NCI-H1417 treated with DMSO at 0.1 percent for 48 hours (cell line): Measurements from ENCODE around the gene DMRT2.

ENCODE experiments used
- DNase-seq: peaks from one replicate; lab custom pipeline; 2025; lab: John Stamatoyannopoulos, UW

Gene DMRT2

DNA sequence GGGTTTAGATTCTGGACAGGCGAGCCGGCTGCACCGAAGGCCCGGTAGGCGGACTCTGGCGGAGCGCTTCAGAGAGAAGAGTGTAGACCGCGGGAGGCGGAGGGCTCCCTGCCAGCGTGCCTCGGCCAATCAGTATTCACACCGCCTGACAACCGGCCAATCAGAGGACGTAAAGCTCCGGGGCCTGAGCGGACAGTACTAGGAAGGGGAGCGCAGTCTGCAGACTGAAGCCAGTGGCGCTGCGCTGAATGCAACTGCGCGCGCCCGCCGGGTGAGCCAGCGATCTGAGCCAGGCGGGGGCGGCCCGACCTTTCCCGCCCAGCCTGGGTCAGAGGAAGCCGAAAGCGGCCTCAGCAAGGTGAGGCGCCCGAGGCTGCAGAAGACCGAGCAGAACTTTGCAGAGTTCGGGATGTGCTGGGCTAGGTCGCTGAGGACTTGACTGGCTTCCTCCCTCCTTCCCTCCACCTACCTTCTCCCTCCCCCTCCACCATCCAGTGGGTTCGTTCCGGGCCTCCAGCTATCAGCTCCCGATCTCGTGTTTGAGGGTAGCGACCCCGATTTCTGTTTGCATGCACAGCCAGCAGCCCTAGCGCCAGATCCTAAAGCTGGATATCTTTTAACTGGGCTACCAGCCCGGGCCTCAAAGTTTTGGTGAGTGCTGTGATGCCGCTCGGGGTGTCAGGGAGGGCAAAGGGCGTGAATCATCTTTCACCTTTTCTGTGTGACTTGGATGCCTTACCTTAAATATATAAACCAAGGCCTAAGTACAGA is at the start of gene DMRT2:
TSS of gene DMRT2 (plus strand) at position 233 of the 771 bp plus-strand sequence. CDS start 1,257 bp downstream, outside the sequence.
- no peak for DNase-seq

- DNase-seq, result no peak
Measured at GRCh38 chr9:1001838-1002237, 48.3 kb upstream of the DMRT2 start.

- no peak for DNase-seq
Measured at GRCh38 chr9:1002678-1003077, 47.5 kb upstream of the DMRT2 start.

DNA sequence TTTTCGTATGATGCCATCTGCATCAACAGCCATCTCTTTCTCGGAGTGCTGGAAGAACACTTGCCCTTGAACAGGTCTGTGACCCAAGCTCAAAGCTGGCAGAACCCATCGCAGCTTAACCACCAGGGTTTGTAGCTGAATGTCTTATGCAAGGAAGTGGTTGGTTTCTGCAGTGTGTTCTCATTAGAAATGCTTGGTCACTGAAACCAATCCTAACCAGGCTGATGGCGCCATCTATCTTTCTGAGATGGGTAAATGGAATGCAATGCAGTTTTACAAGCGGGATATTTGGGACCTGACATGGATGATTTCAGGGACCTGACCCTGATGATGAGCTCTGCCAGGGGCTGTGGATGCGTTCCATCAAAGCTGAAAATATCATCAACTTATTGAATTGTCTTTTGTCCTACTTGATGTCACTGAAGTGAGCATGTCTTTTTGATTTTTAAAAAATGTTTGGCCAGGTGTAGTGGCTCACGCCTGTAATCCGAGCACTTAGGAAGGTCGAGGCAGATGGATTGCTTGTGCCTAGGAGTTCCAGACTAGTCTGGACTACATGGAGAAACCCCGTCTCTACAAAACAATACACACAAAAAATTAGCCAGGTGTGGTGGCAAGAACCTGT is 45.0 kb upstream of the DMRT2 start:
- DNase-seq, result no peak

DNA sequence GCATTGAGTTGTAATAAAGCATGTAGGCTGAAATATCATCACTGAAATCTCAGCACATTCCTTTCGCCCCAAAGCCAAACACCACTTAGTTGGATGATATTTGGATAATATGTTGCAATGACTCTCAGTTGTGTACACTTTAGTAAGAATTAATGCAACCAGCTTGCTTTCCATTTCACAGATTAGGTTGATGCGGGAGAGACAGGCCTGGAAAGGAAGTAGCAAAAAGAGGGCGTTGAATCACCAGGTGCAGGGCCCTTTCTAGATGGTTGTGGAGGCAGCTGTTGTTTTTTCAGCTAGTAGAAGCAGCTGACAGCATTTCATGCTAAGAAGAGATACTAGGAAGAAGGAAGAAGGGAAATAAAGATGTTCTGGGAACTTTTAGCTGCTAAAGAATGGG is 42.8 kb upstream of the DMRT2 start:
- no peak for DNase-seq

GRCh38 chr9:1008216-1008615 is 41.9 kb upstream of the DMRT2 start:
- no peak for DNase-seq

GRCh38 chr9:1009101-1009707 is 41.0 kb upstream of the DMRT2 start:
- no peak for DNase-seq

DNA sequence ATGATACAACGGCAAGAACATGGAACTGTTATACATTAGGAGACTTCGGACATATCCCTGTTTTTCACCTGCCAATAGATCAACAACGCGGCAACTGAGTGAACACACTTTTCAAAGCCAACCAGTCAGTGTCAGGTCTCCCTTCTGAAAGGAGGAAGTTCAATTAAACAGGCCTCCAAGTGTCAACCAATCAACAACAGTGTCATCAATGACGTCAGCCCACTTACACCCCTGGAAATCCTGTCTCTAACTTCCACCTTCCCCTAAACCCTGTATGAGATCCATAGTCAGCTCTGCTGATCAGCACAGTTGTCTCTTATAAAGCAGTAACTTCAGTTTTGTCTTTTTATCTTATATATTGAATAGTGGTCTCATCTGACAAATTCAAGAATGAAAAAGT is 37.1 kb upstream of the DMRT2 start:
- DNase-seq, result no peak

GRCh38 chr9:1014225-1014624 is 35.9 kb upstream of the DMRT2 start:
- DNase-seq, result no peak

DNA sequence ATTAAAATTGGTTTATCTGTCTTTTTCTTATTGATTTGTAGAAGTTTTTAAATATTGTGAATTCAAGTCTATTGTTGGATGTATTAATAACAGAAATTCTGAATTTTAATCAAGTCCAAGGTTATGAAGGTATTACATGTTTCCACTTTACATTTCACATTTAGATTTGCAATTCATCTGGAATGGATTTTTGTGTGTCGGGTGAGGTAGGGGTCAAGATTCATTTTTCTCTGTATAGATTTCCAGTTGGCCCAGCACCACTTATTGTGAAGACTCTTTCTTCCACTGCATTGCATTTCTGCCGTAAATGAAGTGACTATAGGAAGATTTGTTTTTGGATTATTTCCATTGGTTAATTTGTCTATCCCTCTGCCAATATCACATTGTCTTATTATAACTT is 35.5 kb upstream of the DMRT2 start:
- no peak for DNase-seq

- no peak for DNase-seq
Measured at GRCh38 chr9:1018121-1018520, 32.0 kb upstream of the DMRT2 start.

GRCh38 chr9:1024112-1024511 is 26.0 kb upstream of the DMRT2 start:
- DNase-seq, result no peak

- DNase-seq, result no peak
Measured at GRCh38 chr9:1025131-1025530, 25.0 kb upstream of the DMRT2 start.

- no peak for DNase-seq
Measured at GRCh38 chr9:1026219-1026618, 23.9 kb upstream of the DMRT2 start.

GRCh38 chr9:1028501-1029190 is 21.5 kb upstream of the DMRT2 start:
- DNase-seq, result no peak

GRCh38 chr9:1031951-1032601 is 18.1 kb upstream of the DMRT2 start:
- no peak for DNase-seq

DNA sequence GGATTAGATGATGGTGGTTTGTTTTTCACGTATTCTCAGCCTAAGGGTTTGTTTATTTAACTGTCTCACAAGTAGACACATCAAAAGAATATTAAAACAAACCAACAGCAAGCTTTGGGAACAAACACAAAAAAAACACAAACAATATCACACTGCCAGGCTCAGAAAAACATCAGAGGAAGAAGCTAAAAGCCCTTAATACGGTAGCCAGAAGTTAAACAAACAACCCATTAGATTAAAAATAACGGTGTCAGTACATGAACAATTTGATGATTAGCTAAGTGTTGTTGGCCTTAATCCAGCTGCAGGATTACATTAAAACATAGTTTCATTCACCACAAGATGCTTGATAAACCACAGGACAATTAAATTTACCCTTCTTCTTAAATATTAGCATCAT is 15.9 kb upstream of the DMRT2 start:
- DNase-seq, result no peak

- no peak for DNase-seq
Measured at GRCh38 chr9:1039589-1039988, 10.6 kb upstream of the DMRT2 start.

- no peak for DNase-seq
Measured at GRCh38 chr9:1042466-1042865, 7.7 kb upstream of the DMRT2 start.

DNA sequence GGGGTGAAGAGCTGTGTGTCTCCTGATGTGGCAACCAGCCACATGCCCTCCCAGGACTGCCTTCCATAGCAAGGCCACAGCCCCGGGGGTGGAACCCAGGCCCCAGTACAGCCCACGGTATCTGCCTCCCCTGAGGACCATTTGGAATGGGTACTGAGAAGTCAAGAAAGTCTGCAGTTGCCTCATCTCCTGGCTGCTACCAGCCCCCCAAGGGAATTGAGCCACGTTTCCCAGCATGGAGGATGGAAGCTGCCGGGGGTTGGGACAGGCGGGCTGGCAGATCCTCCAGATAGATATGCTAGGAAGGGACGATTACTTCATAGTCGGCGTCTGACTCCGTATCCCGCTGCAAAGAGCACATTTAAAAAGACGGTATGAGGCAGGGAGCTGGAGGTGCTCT is 5.5 kb upstream of the DMRT2 start:
- DNase-seq, result no peak

GRCh38 chr9:1046639-1047572 is 3.3 kb upstream of the DMRT2 start:
- no peak for DNase-seq
